CD14-positive monocyte (primary cell): ENCODE data around the gene SGCD. TPM values are rescaled to one million over a fixed set of nuclear protein-coding genes. Genes with fewer than 3 reads are reported as not detected.

ENCODE experiments used
- DNase-seq, 3 donors: peaks; one replicate each; pipeline ENCODE4 v3.0.0-alpha.2; 2011 to 2022
- H2AFZ ChIP-seq: 2 replicates; pipeline ENCODE4 v1.6.0; 2012; ENCODE audit warnings: mild to moderate bottlenecking, low read depth, low read length, inconsistent platforms; ENCODE audit not compliant: insufficient read depth, poor library complexity, severe bottlenecking
- H3K27ac ChIP-seq, 2 donors: 1 replicate in 1 of 2; 2 replicates in 1 of 2; pipeline ENCODE4 v1.5.1; 2012 to 2013; ENCODE audit warnings: low read length in 2 of 2, control low read depth in 1 of 2, inconsistent platforms in 1 of 2, low read depth in 1 of 2, mild to moderate bottlenecking in 1 of 2
- H3K27me3 ChIP-seq, 2 donors: one replicate each; pipeline versions ENCODE4 v1.6.0 to v1.6.1; 2011 to 2013; ENCODE audit warnings: low read length in 2 of 2; ENCODE audit not compliant: control insufficient read depth in 2 of 2, insufficient read depth in 2 of 2
- H3K36me3 ChIP-seq, 2 donors: replicated peaks in 1 of 2; 1 replicate in 1 of 2; 2 replicates in 1 of 2; pipeline versions ENCODE4 v1.5.1 to v1.6.1; 2012 to 2013; ENCODE audit warnings: low read length in 2 of 2, control low read depth in 1 of 2, inconsistent platforms in 1 of 2, mild to moderate bottlenecking in 1 of 2; ENCODE audit not compliant: insufficient read depth in 2 of 2, control insufficient read depth in 1 of 2
- H3K4me1 ChIP-seq, 2 donors: 1 replicate in 1 of 2; 2 replicates in 1 of 2; pipeline versions ENCODE4 v1.5.1 to v1.6.1; 2012 to 2013; ENCODE audit warnings: low read length in 2 of 2, control low read depth in 1 of 2, inconsistent platforms in 1 of 2, mild to moderate bottlenecking in 1 of 2, moderate library complexity in 1 of 2; ENCODE audit not compliant: insufficient read depth in 2 of 2, control insufficient read depth in 1 of 2
- H3K4me2 ChIP-seq: replicated peaks from 2 replicates; pipeline ENCODE3; 2012; ENCODE audit warnings: low read length, moderate library complexity, mild to moderate bottlenecking; ENCODE audit not compliant: poor library complexity, severe bottlenecking; ENCODE audit errors: extremely low read depth
- H3K4me3 ChIP-seq, 3 experiments: fragments of 200-600 bp in 1 of 3; sonication (generic) in 1 of 3; replicated peaks in 1 of 3; 1 replicate in 2 of 3; 2 replicates in 1 of 3; pipeline ENCODE4 v1.5.1; 2011 to 2013; ENCODE audit warnings: low read length in 3 of 3, mild to moderate bottlenecking in 3 of 3, control low read depth in 2 of 3, low read depth in 2 of 3, inconsistent platforms in 1 of 3, moderate library complexity in 1 of 3
- H3K79me2 ChIP-seq: 2 replicates; pipeline ENCODE4 v1.6.0; 2012; ENCODE audit warnings: mild to moderate bottlenecking, control low read depth, inconsistent platforms, low read length, moderate library complexity; ENCODE audit not compliant: insufficient read depth
- H3K9ac ChIP-seq: 2 replicates; pipeline ENCODE4 v1.6.0; 2017; ENCODE audit warnings: low read length, mild to moderate bottlenecking; ENCODE audit not compliant: insufficient read depth, poor library complexity, severe bottlenecking
- H3K9me3 ChIP-seq, 2 donors: replicated peaks in 1 of 2; 1 replicate in 1 of 2; 2 replicates in 1 of 2; pipeline versions ENCODE4 v1.5.1 to v1.6.1; 2012 to 2013; ENCODE audit warnings: low read length in 2 of 2, control low read depth in 1 of 2; ENCODE audit not compliant: control insufficient read depth in 1 of 2, insufficient read depth in 1 of 2
- H4K20me1 ChIP-seq: 2 replicates; pipeline ENCODE4 v1.6.0; 2012; ENCODE audit warnings: mild to moderate bottlenecking, low read length, control low read depth, moderate library complexity; ENCODE audit not compliant: insufficient read depth
- H3K27ac Mint-ChIP-seq, 7 donors: one replicate each; pipeline ENCODE4 v1.8.0; 2020; ENCODE audit warnings: mild to moderate bottlenecking in 7 of 7, mixed read lengths in 7 of 7, moderate library complexity in 6 of 7, inconsistent platforms in 2 of 7
- H3K27me3 Mint-ChIP-seq, 3 donors: one replicate each; pipeline ENCODE4 v1.8.0; 2021 to 2022; ENCODE audit warnings: low read depth in 3 of 3, mild to moderate bottlenecking in 3 of 3, mixed read lengths in 3 of 3, moderate library complexity in 3 of 3, inconsistent platforms in 1 of 3
- H3K36me3 Mint-ChIP-seq, 2 donors: one replicate each; pipeline ENCODE4 v1.8.0; 2020; ENCODE audit warnings: mixed read lengths in 2 of 2, inconsistent platforms in 1 of 2, mild to moderate bottlenecking in 1 of 2
- H3K4me1 Mint-ChIP-seq: one replicate; pipeline ENCODE4 v1.8.0; 2020; ENCODE audit warnings: mild to moderate bottlenecking, mixed read lengths
- H3K4me3 Mint-ChIP-seq, 2 donors: one replicate each; pipeline ENCODE4 v1.8.0; 2020; ENCODE audit warnings: mild to moderate bottlenecking in 2 of 2, mixed read lengths in 2 of 2, moderate library complexity in 1 of 2
- H3K9me3 Mint-ChIP-seq, 7 donors: one replicate each; pipeline ENCODE4 v1.8.0; 2020 to 2022; ENCODE audit warnings: mixed read lengths in 7 of 7, mild to moderate bottlenecking in 6 of 7, moderate library complexity in 6 of 7, inconsistent platforms in 2 of 7
- WGBS: methylation state at CpG from one replicate; pipeline ENCODE4 v1.1.5; 2013; ENCODE audit warnings: missing lambda C conversion rate; ENCODE audit not compliant: insufficient coverage; 5-methylcytosine and 5-hydroxymethylcytosine counted together
- intact Hi-C, 2 donors: fragments of 100-400 bp; cut with micrococcal nuclease; formaldehyde crosslinking; loops; one replicate each; pipeline versions ENCODE4 v1.15.0 to v1.15.1; 2023
- polyA plus RNA-seq, 3 donors: library from polyadenylated mRNA; depleted of rRNA in 1 of 3; unstranded in 2 of 3; stranded (reverse) in 1 of 3; fragments of 300-500 nt in 2 of 3; fragments of >200 nt in 1 of 3; fragmentation: Illumina TruSeq in 2 of 3; gene quantifications; 1 replicate in 2 of 3; 2 replicates in 1 of 3; pipeline ENCODE4 v1.2.3, GENCODE V29; 2012 to 2021
- TF ChIP-seq, protein P1 (sequence below): fragments of 200-600 bp; IDR thresholded peaks from one replicate; pipeline ENCODE4 v1.8.0; 2022; ENCODE audit warnings: antibody characterized with exemption, mild to moderate bottlenecking

Gene SGCD
- polyA plus RNA-seq, 3 donors, result not detected

DNA sequence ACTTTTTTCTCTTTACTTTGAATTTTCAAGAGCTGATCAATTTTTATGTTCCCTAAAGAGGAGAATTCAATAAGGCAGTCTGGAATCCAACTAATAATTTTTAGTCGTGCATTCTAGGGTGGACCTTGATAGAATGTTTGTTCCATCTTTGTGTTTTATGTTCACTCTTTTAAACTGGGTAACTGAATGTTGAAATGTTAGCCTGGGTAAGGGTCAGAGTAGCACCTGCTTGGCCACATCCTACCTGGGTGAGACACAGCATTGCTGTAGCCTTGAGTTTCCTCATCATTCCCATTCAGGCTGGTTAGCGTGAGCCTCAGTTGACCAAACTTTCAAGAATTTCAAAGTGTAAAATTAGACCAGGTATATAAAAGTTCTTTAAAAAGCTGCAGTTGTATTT, 85.0 kb downstream of the SGCD start:
- no peaks in the 10 kb centered on the region for H3K27me3 ChIP-seq
- no peak overlapping the region for H3K4me2 ChIP-seq
- H3K4me1 ChIP-seq, result no peaks in the 10 kb centered on the region
- H3K36me3 ChIP-seq, result no peaks in the 10 kb centered on the region
- H3K9me3 ChIP-seq, result no peaks in the 10 kb centered on the region
- H3K27ac ChIP-seq, result no peak overlapping the region
- H3K4me3 ChIP-seq, result no peak overlapping the region
- Mint-ChIP-seq H3K27me3 (peaks cover 0 to 2% (median 0%) of the 10 kb centered on the region in 3 donors), H3K4me3 (no peak overlapping the region), H3K27ac (no peak overlapping the region), H3K4me1 (no peaks in the 10 kb centered on the region), H3K9me3 (peaks cover 0 to 4% (median under 1%) of the 10 kb centered on the region in 7 donors), H3K36me3 (no peaks in the 10 kb centered on the region)
- 80% methylated on average over 1 of the region's 2 CpGs for WGBS
- H3K9ac ChIP-seq, result no peak overlapping the region
- H3K79me2 ChIP-seq, result no peaks in the 10 kb centered on the region
- no peaks in the 10 kb centered on the region for H4K20me1 ChIP-seq
- intact Hi-C loops, result no loop called here
- no peak overlapping the region for H2AFZ ChIP-seq
- TF ChIP-seq, protein P1, sequence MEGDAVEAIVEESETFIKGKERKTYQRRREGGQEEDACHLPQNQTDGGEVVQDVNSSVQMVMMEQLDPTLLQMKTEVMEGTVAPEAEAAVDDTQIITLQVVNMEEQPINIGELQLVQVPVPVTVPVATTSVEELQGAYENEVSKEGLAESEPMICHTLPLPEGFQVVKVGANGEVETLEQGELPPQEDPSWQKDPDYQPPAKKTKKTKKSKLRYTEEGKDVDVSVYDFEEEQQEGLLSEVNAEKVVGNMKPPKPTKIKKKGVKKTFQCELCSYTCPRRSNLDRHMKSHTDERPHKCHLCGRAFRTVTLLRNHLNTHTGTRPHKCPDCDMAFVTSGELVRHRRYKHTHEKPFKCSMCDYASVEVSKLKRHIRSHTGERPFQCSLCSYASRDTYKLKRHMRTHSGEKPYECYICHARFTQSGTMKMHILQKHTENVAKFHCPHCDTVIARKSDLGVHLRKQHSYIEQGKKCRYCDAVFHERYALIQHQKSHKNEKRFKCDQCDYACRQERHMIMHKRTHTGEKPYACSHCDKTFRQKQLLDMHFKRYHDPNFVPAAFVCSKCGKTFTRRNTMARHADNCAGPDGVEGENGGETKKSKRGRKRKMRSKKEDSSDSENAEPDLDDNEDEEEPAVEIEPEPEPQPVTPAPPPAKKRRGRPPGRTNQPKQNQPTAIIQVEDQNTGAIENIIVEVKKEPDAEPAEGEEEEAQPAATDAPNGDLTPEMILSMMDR, result no peak
- no peak for DNase-seq

DNA sequence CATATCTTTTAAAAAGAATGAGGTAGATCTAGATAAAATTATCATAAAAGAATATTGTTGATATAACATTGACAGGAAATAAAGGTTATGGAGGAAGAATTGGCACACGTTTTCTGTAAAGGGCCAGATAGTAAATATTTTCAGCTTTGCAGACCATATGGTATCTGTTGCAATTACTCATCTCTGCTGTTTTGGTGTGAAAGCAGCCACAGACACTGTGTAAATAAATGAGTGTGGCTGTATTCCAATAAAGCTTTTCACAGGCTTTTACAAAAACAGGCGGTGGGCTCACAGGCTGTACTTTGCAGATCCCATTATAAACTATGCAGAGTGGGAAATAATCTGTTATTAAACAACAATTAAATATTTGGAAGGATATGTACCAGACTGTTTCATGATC, 87.4 kb downstream of the SGCD start:
- Histone ChIP-seq H3K4me3 (no peak overlapping the region), H3K27me3 (no peaks in the 10 kb centered on the region), H3K4me2 (no peak overlapping the region), H3K79me2 (no peaks in the 10 kb centered on the region), H3K9me3 (no peaks in the 10 kb centered on the region), H3K36me3 (no peaks in the 10 kb centered on the region), H3K27ac (no peak overlapping the region), H3K4me1 (no peaks in the 10 kb centered on the region), H3K9ac (no peak overlapping the region), H2AFZ (no peak overlapping the region), H4K20me1 (no peaks in the 10 kb centered on the region)
- H3K27me3 Mint-ChIP-seq, result peaks cover 0 to 2% (median 0%) of the 10 kb centered on the region in 3 donors
- H3K36me3 Mint-ChIP-seq, result no peaks in the 10 kb centered on the region
- no peak for DNase-seq
- TF ChIP-seq, protein P1, result no peak
- WGBS, result no CpG with 5 or more reads among the region's 2 CpGs
- no peaks in the 10 kb centered on the region for H3K4me1 Mint-ChIP-seq
- peaks cover 0 to 6% (median 0%) of the 10 kb centered on the region in 7 donors for H3K9me3 Mint-ChIP-seq
- no peak overlapping the region for H3K27ac Mint-ChIP-seq
- intact Hi-C loops, result no loop called here
- H3K4me3 Mint-ChIP-seq, result no peak overlapping the region
